HCT116 (cell line): ENCODE data around the gene FRS2. TPM values are rescaled to one million over a fixed set of nuclear protein-coding genes. Genes with fewer than 3 reads are reported as not detected.

Experiments
- ATAC-seq: fragments of 200-7000 bp; cut with Tn5 transposase; 2 replicates; pipeline ENCODE4 v1.9.1; 2020; ENCODE audit warnings: mild to moderate bottlenecking, moderate library complexity
- BruUV-seq: library from RNA; stranded (reverse); fragments of 400-500 nt; replicated peaks from 2 replicates; lab custom pipeline; 2021; lab: Mats Ljungman, UMichigan
- CTCF ChIA-PET: fragments of 300-600 bp; sonication (Branson Sonifier 250); formaldehyde crosslinking; loops from one replicate; lab custom pipeline; 2021; ENCODE audit warnings: antibody characterized with exemption; lab: Charles Lee
- POLR2A ChIA-PET: fragments of 300-600, 350-600 bp; sonication (Branson Sonifier 250); formaldehyde crosslinking; loops from one replicate; lab custom pipeline; 2021; ENCODE audit warnings: antibody characterized with exemption; lab: Charles Lee
- RAD21 ChIA-PET, 2 experiments: fragments of 300-600 bp; sonication (Branson Sonifier 250); formaldehyde crosslinking; loops; one replicate each; lab custom pipeline; 2023; ENCODE audit warnings: low total read pairs in 2 of 2; ENCODE audit not compliant: uncharacterized antibody in 2 of 2, unreplicated experiment in 2 of 2, low non-redundant PET in 1 of 2; lab: Charles Lee
- DNase-seq: peaks from one replicate; pipeline ENCODE4 v3.0.0-alpha.2; 2010; ENCODE audit warnings: low read depth, low spot score
- H2AFZ ChIP-seq: fragments of 200-600 bp; shearing (Covaris generic), sonication (generic); 2 replicates; pipeline ENCODE4 v1.6.1; 2017; ENCODE audit warnings: low read depth, mixed run types, mixed read lengths, antibody characterized with exemption, low read length; ENCODE audit not compliant: poor library complexity, severe bottlenecking
- H3K27ac ChIP-seq: 2 replicates; pipeline ENCODE4 v1.5.1; 2012; ENCODE audit warnings: low read depth, low read length
- H3K27me3 ChIP-seq: fragments of 200-600 bp; sonication (generic); 2 replicates; pipeline ENCODE4 v1.6.1; 2016; ENCODE audit warnings: mixed run types, low read length, mixed read lengths; ENCODE audit not compliant: insufficient read depth
- H3K36me3 ChIP-seq, 2 experiments: fragments of 200-500 bp in 1 of 2; fragments of 200-600 bp in 1 of 2; sonication (Bioruptor generic) in 1 of 2; sonication (generic) in 1 of 2; 2 replicates each; pipeline versions ENCODE4 v1.5.1 to v1.6.1; 2014 to 2016; ENCODE audit warnings: low read length in 2 of 2, inconsistent platforms in 1 of 2, mixed read lengths in 1 of 2, mixed run types in 1 of 2; ENCODE audit not compliant: insufficient read depth in 2 of 2, control insufficient read depth in 1 of 2
- H3K4me1 ChIP-seq, 2 experiments: fragments of 200-600 bp in 1 of 2; sonication (generic) in 1 of 2; 2 replicates each; pipeline versions ENCODE4 v1.5.1 to v1.6.1; 2012 to 2017; ENCODE audit warnings: low read length in 2 of 2, inconsistent platforms in 1 of 2, mild to moderate bottlenecking in 1 of 2, mixed read lengths in 1 of 2, mixed run types in 1 of 2, moderate library complexity in 1 of 2; ENCODE audit not compliant: insufficient read depth in 2 of 2, control insufficient read depth in 1 of 2
- H3K4me2 ChIP-seq: fragments of 200-600 bp; sonication (generic); 2 replicates; pipeline ENCODE4 v1.6.1; 2017; ENCODE audit warnings: mixed run types, low read length, mixed read lengths
- H3K4me3 ChIP-seq, 2 experiments: fragments of 200-600 bp in 1 of 2; sonication (generic) in 1 of 2; replicated peaks in 1 of 2; 2 replicates each; pipeline ENCODE4 v1.5.1; 2011 to 2016; ENCODE audit warnings: low read length in 2 of 2, control low read depth in 1 of 2, low read depth in 1 of 2, mild to moderate bottlenecking in 1 of 2, mixed read lengths in 1 of 2, mixed run types in 1 of 2
- H3K79me2 ChIP-seq: fragments of 200-600 bp; sonication (generic); 2 replicates; pipeline ENCODE4 v1.6.1; 2017; ENCODE audit warnings: mild to moderate bottlenecking, mixed run types, low read length, moderate library complexity, mixed read lengths; ENCODE audit not compliant: insufficient read depth
- H3K9ac ChIP-seq: fragments of 200-600 bp; sonication (generic); 2 replicates; pipeline ENCODE4 v1.6.1; 2016; ENCODE audit warnings: low read length, mixed read lengths
- H3K9me2 ChIP-seq: fragments of 200-600 bp; sonication (generic), shearing (Covaris generic); 2 replicates; pipeline ENCODE4 v1.6.1; 2017; ENCODE audit warnings: mixed run types, mild to moderate bottlenecking, moderate library complexity; ENCODE audit not compliant: insufficient read depth
- H3K9me3 ChIP-seq, 2 experiments: fragments of 200-500 bp in 1 of 2; fragments of 200-600 bp in 1 of 2; sonication (Bioruptor generic) in 1 of 2; sonication (generic) in 1 of 2; 2 replicates each; pipeline ENCODE4 v1.6.1; 2014 to 2017; ENCODE audit warnings: low read length in 2 of 2, mixed read lengths in 2 of 2, inconsistent platforms in 1 of 2, low read depth in 1 of 2, mild to moderate bottlenecking in 1 of 2, mixed run types in 1 of 2, moderate library complexity in 1 of 2; ENCODE audit not compliant: control insufficient read depth in 1 of 2, insufficient read depth in 1 of 2
- H4K20me1 ChIP-seq: fragments of 200-600 bp; sonication (generic), shearing (Covaris generic); 2 replicates; pipeline ENCODE4 v1.6.1; 2017; ENCODE audit warnings: mixed run types, mild to moderate bottlenecking, moderate library complexity; ENCODE audit not compliant: insufficient read depth
- ATF3 ChIP-seq: IDR thresholded peaks from 2 replicates; pipeline ENCODE4 v1.6.1; 2012
- CBX3 ChIP-seq: IDR thresholded peaks from 2 replicates; pipeline ENCODE4 v1.6.1; 2012; ENCODE audit warnings: low read depth
- CEBPB ChIP-seq: IDR thresholded peaks from 2 replicates; pipeline ENCODE4 v1.6.1; 2012; ENCODE audit warnings: low read depth
- EGR1 ChIP-seq: IDR thresholded peaks from 2 replicates; pipeline ENCODE4 v1.6.1; 2012; ENCODE audit warnings: low read depth
- ELF1 ChIP-seq: IDR thresholded peaks from 2 replicates; pipeline ENCODE4 v1.6.1; 2012; ENCODE audit warnings: low read depth, borderline replicate concordance
- EZH2 ChIP-seq: fragments of 200-600 bp; sonication (generic); IDR thresholded peaks from 2 replicates; pipeline ENCODE4 v1.6.1; 2017; ENCODE audit warnings: antibody characterized with exemption, mixed run types
- EZH2phosphoT487 ChIP-seq: fragments of 200-600 bp; IDR thresholded peaks from 2 replicates; pipeline ENCODE4 v1.6.1; 2018; ENCODE audit warnings: antibody characterized with exemption, borderline replicate concordance
- FOSL1 ChIP-seq: IDR thresholded peaks from 2 replicates; pipeline ENCODE4 v1.6.1; 2012; ENCODE audit warnings: low read depth
- JUND ChIP-seq: IDR thresholded peaks from 2 replicates; pipeline ENCODE4 v1.6.1; 2012
- POLR2A ChIP-seq: IDR thresholded peaks from 2 replicates; pipeline ENCODE4 v1.7.0; 2011; ENCODE audit warnings: borderline replicate concordance; ENCODE audit not compliant: insufficient read depth, insufficient read length; ENCODE audit errors: extremely low read depth
- POLR2AphosphoS5 ChIP-seq: IDR thresholded peaks from 2 replicates; pipeline ENCODE4 v1.6.1; 2011; ENCODE audit warnings: mild to moderate bottlenecking, low read depth, low read length, moderate library complexity
- RAD21 ChIP-seq: IDR thresholded peaks from 2 replicates; pipeline ENCODE4 v1.6.1; 2012; ENCODE audit warnings: low read depth, mild to moderate bottlenecking
- REST ChIP-seq: IDR thresholded peaks from 2 replicates; pipeline ENCODE4 v1.6.1; 2012; ENCODE audit warnings: low read depth
- SIN3A ChIP-seq: IDR thresholded peaks from 2 replicates; pipeline ENCODE4 v1.6.1; 2012; ENCODE audit warnings: low read depth
- SP1 ChIP-seq: IDR thresholded peaks from 2 replicates; pipeline ENCODE4 v1.6.1; 2012; ENCODE audit warnings: low read depth
- SRF ChIP-seq: IDR thresholded peaks from 2 replicates; pipeline ENCODE4 v1.6.1; 2012; ENCODE audit warnings: low read depth
- TCF7L2 ChIP-seq: IDR thresholded peaks from 2 replicates; pipeline ENCODE4 v1.7.0; 2011; ENCODE audit warnings: borderline replicate concordance, inconsistent platforms; ENCODE audit not compliant: insufficient read depth, insufficient read length; ENCODE audit errors: extremely low read depth
- YY1 ChIP-seq: IDR thresholded peaks from 2 replicates; pipeline ENCODE4 v1.6.1; 2011; ENCODE audit warnings: low read length, low read depth, moderate library complexity, mild to moderate bottlenecking; ENCODE audit not compliant: insufficient replicate concordance; ENCODE audit errors: extremely low read depth
- ZBTB33 ChIP-seq: IDR thresholded peaks from 2 replicates; pipeline ENCODE4 v1.6.1; 2011; ENCODE audit warnings: mild to moderate bottlenecking, low read length, moderate library complexity; ENCODE audit not compliant: insufficient replicate concordance; ENCODE audit errors: extremely low read depth
- ZNF274 ChIP-seq: fragments of 200-500 bp; sonication (Bioruptor generic); IDR thresholded peaks from 2 replicates; pipeline ENCODE4 v1.6.1; 2014; ENCODE audit warnings: mild to moderate bottlenecking, low read depth, low read length, inconsistent platforms
- intact Hi-C: fragments of 100-400 bp; cut with micrococcal nuclease; formaldehyde crosslinking; loops from 2 replicates; pipeline ENCODE4 v1.10.0; 2022
- total RNA-seq: library from RNA; stranded (reverse); gene quantifications from one replicate; pipeline ENCODE4 v1.2.1, GENCODE V29; 2021; ENCODE audit not compliant: unreplicated experiment

FRS2 gene
- total RNA-seq, 1 experiment from 2014 or later, result 14.7 TPM

- Histone ChIP-seq H3K79me2 (no peaks in the 10 kb centered on the region), H3K9ac (no peak overlapping the region), H3K4me2 (no peak overlapping the region), H3K36me3 (no peaks in the 10 kb centered on the region), H3K4me1 (peaks cover 12 to 23% of the 10 kb centered on the region in 2 experiments), H3K27ac (no peak overlapping the region), H3K9me2 (no peaks in the 10 kb centered on the region), H4K20me1 (no peaks in the 10 kb centered on the region), H3K4me3 (no peak overlapping the region), H3K9me3 (no peaks in the 10 kb centered on the region), H2AFZ (no peak overlapping the region), H3K27me3 (no peaks in the 10 kb centered on the region)
- TF ChIP-seq REST (no peak), EZH2 (no peak), ELF1 (no peak), ZBTB33 (no peak), TCF7L2 (no peak), RAD21 (no peak), ZNF274 (no peak), CBX3 (no peak), YY1 (no peak), EGR1 (no peak), ATF3 (no peak), CEBPB (no peak), SIN3A (no peak), POLR2A (no peak), JUND (no peak), SP1 (no peak), SRF (no peak), EZH2phosphoT487 (no peak), POLR2AphosphoS5 (no peak), FOSL1 (no peak)
- ChIA-PET POLR2A (no interaction called here), CTCF (interaction anchor here (1.0 kb wide), 1 partner anchor 20 kb away, joined by 3 read pairs; no protein-coding TSS in a partner anchor), RAD21 (no interaction called here)
- intact Hi-C loops, result no loop called here
- DNase-seq (no peak), ATAC-seq (no peak)
- BruUV-seq, result no TSS peak
These were observed 80.6 kb downstream of the FRS2 start for GRCh38 chr12:69550569-69551350.
